Brain pericyte (primary cell): ENCODE results near the gene TRPM2.

Experiments
- DNase-seq: peaks from one replicate; pipeline ENCODE4 v3.0.0-alpha.2; 2012; ENCODE audit warnings: low read depth, low spot score

Gene TRPM2

GRCh38 chr21:44443891-44444285 lies 90.5 kb downstream of the TRPM2 start:
- no peak for DNase-seq

- DNase-seq: no peak
These were observed 91.0 kb downstream of the TRPM2 start for GRCh38 chr21:44444286-44444931.

- no peak for DNase-seq
These were observed 91.9 kb downstream of the TRPM2 start for GRCh38 chr21:44445145-44445812.

GRCh38 chr21:44448651-44449131 lies 95.3 kb downstream of the TRPM2 start:
- DNase-seq: no peak

- DNase-seq: no peak
These were observed 96.3 kb downstream of the TRPM2 start for GRCh38 chr21:44449473-44450363.

- no peak for DNase-seq
These were observed 97.0 kb downstream of the TRPM2 start for GRCh38 chr21:44450402-44450801.

- DNase-seq: no peak
These were observed 97.6 kb downstream of the TRPM2 start for GRCh38 chr21:44450999-44451398.

- DNase-seq: no peak
These were observed 99.7 kb downstream of the TRPM2 start for GRCh38 chr21:44453120-44453519.

- DNase-seq: no peak
These were observed 100.6 kb downstream of the TRPM2 start for GRCh38 chr21:44454058-44454457.

GRCh38 chr21:44454747-44455523 lies 101.5 kb downstream of the TRPM2 start, which contains the start of gene LRRC3:
TSS of gene LRRC3 (plus strand) at chr21:44455510. CDS start at chr21:44456645, 1,135 bp downstream.
- no peak for DNase-seq

GRCh38 chr21:44455524-44456213 lies 102.2 kb downstream of the TRPM2 start:
- DNase-seq: no peak

GRCh38 chr21:44456214-44456914 lies 102.9 kb downstream of the TRPM2 start:
- no peak for DNase-seq

GRCh38 chr21:44456915-44457736 lies 103.7 kb downstream of the TRPM2 start:
- DNase-seq: no peak

GRCh38 chr21:44458971-44459711 lies 105.7 kb downstream of the TRPM2 start:
- DNase-seq: no peak

GRCh38 chr21:44459712-44460440 lies 106.5 kb downstream of the TRPM2 start:
- DNase-seq: no peak

GRCh38 chr21:44460441-44460755 lies 107.0 kb downstream of the TRPM2 start:
- no peak for DNase-seq

GRCh38 chr21:44461005-44461404 lies 107.6 kb downstream of the TRPM2 start:
- DNase-seq: no peak

- DNase-seq: no peak
These were observed 108.1 kb downstream of the TRPM2 start for GRCh38 chr21:44461464-44462001.
